ENCODE measurements around the gene RASSF9. TPM values are rescaled to one million over a fixed set of nuclear protein-coding genes. Genes with fewer than 3 reads are reported as not detected.

The RASSF9 gene
- total RNA-seq, 1 donor from 2014 or later: 7.3 TPM

DNA sequence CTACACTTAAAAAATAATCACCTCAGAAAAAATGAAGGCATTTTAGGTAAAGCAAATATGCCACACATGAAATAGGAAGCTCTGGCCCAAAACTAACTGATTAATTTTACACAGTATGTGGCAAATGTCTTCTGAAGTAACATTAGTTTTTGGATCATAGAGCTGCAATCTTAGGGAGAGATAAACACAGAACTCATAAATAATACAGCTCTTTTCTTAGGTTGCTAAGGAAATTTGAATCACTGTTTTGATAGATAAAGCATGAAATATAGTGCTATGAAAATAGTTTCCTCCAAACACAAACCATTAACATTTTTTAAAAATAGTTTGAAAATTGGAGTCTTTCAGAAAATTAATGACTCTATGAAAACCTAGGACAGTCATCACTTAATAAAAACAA lies 15.0 kb downstream of the RASSF9 start:
- H3K36me3 ChIP-seq: no peaks in the 10 kb centered on the region
- H3K27me3 ChIP-seq (ENCODE audit: low read depth): no peaks in the 10 kb centered on the region
- no peak for DNase-seq
- intact Hi-C loops (cut with micrococcal nuclease): no loop called here
- peaks cover 8% of the 10 kb centered on the region for H3K4me1 ChIP-seq
- no peaks in the 10 kb centered on the region for H3K9me3 ChIP-seq (replicated peaks)
- no peak overlapping the region for H3K27ac ChIP-seq (replicated peaks)
- no peak overlapping the region for H3K4me3 ChIP-seq
- TF ChIP-seq, protein P1, sequence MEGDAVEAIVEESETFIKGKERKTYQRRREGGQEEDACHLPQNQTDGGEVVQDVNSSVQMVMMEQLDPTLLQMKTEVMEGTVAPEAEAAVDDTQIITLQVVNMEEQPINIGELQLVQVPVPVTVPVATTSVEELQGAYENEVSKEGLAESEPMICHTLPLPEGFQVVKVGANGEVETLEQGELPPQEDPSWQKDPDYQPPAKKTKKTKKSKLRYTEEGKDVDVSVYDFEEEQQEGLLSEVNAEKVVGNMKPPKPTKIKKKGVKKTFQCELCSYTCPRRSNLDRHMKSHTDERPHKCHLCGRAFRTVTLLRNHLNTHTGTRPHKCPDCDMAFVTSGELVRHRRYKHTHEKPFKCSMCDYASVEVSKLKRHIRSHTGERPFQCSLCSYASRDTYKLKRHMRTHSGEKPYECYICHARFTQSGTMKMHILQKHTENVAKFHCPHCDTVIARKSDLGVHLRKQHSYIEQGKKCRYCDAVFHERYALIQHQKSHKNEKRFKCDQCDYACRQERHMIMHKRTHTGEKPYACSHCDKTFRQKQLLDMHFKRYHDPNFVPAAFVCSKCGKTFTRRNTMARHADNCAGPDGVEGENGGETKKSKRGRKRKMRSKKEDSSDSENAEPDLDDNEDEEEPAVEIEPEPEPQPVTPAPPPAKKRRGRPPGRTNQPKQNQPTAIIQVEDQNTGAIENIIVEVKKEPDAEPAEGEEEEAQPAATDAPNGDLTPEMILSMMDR (IDR thresholded peaks at IDR 0.05; ENCODE audit: borderline replicate concordance): no peak

DNA sequence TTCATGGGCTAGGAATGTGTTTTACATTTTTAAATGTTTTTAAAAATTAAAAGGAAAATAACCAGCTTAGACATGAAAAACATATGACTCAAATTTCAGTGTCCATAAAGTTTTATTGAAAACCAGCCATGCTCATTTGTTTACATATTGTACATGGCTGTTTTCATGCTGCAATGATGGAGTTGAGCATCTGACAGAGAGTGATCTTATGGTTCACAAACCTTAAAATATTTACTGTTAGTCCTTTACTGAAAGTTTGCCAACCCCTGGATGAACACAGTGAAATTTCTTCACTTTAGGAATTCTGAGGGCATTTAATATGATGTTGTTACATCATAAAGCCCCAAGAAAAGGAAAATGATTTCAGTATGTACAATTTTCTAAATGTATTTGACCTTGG lies 16.1 kb downstream of the RASSF9 start:
- TF ChIP-seq, protein P1 (IDR thresholded peaks at IDR 0.05; ENCODE audit: borderline replicate concordance): no peak
- no peaks in the 10 kb centered on the region for H3K36me3 ChIP-seq
- intact Hi-C loops (cut with micrococcal nuclease): no loop called here

GRCh38 chr12:85814741-85815140 lies 21.5 kb downstream of the RASSF9 start:
- DNase-seq: no peak
- intact Hi-C loops (cut with micrococcal nuclease): loop anchor here (10.0 kb wide), 1 partner anchor 50 kb away; no protein-coding TSS in a partner anchor
- Histone ChIP-seq H3K27ac (replicated peaks) (no peak overlapping the region), H3K9me3 (replicated peaks) (no peaks in the 10 kb centered on the region), H3K4me3 (no peak overlapping the region), H3K36me3 (no peaks in the 10 kb centered on the region), H3K4me1 (peaks cover 26% of the 10 kb centered on the region), H3K27me3 (ENCODE audit: low read depth) (no peaks in the 10 kb centered on the region)
- TF ChIP-seq, protein P1 (IDR thresholded peaks at IDR 0.05; ENCODE audit: borderline replicate concordance): no peak

More for the DNA sequence above, 16.1 kb downstream of the RASSF9 start:
- no peaks in the 10 kb centered on the region for H3K27me3 ChIP-seq (ENCODE audit: low read depth)
- peaks cover 11% of the 10 kb centered on the region for H3K4me1 ChIP-seq
- no peak for DNase-seq
- H3K27ac ChIP-seq (replicated peaks): no peak overlapping the region
- H3K4me3 ChIP-seq: no peak overlapping the region
- no peaks in the 10 kb centered on the region for H3K9me3 ChIP-seq (replicated peaks)

- H3K36me3 ChIP-seq: no peaks in the 10 kb centered on the region
- intact Hi-C loops (cut with micrococcal nuclease): loop anchor here (10.0 kb wide), 1 partner anchor 51 kb away; no protein-coding TSS in a partner anchor
- DNase-seq: no peak
- peaks cover 26% of the 10 kb centered on the region for H3K4me1 ChIP-seq
- no peak overlapping the region for H3K4me3 ChIP-seq
- H3K27me3 ChIP-seq (ENCODE audit: low read depth): no peaks in the 10 kb centered on the region
- H3K9me3 ChIP-seq (replicated peaks): no peaks in the 10 kb centered on the region
- H3K27ac ChIP-seq (replicated peaks): no peak overlapping the region
- TF ChIP-seq, protein P1 (IDR thresholded peaks at IDR 0.05; ENCODE audit: borderline replicate concordance): no peak
These were observed 22.1 kb downstream of the RASSF9 start for GRCh38 chr12:85814071-85814470.

- H3K4me3 ChIP-seq: no peak overlapping the region
These were observed 26.7 kb downstream of the RASSF9 start for GRCh38 chr12:85809500-85809899.

More at GRCh38 chr12:85809500-85809899, 26.7 kb downstream of the RASSF9 start:
- no peaks in the 10 kb centered on the region for H3K27me3 ChIP-seq (ENCODE audit: low read depth)
- peaks cover 16% of the 10 kb centered on the region for H3K36me3 ChIP-seq
- no peak overlapping the region for H3K27ac ChIP-seq (replicated peaks)
- TF ChIP-seq, protein P1 (IDR thresholded peaks at IDR 0.05; ENCODE audit: borderline replicate concordance): no peak
- intact Hi-C loops (cut with micrococcal nuclease): no loop called here
- DNase-seq: no peak
- no peaks in the 10 kb centered on the region for H3K9me3 ChIP-seq (replicated peaks)
- H3K4me1 ChIP-seq: peaks cover 15% of the 10 kb centered on the region

Data from left ventricle myocardium inferior (tissue), 1 donor.